ENCODE data around the gene ASIC4. TPM values are rescaled to one million over a fixed set of nuclear protein-coding genes. Genes with fewer than 3 reads are reported as not detected.

Gene ASIC4
- total RNA-seq, 1 donor from 2014 or later: 0.55 TPM

GRCh38 chr2:219578811-219579613 lies 64.7 kb downstream of the ASIC4 start:
- H3K4me1 ChIP-seq: peaks cover 4% of the 10 kb centered on the region
- DNase-seq: peak; percentile 41
- no peaks in the 10 kb centered on the region for H3K9me3 ChIP-seq
- peak; percentile 66 for ATAC-seq
- H3K27me3 ChIP-seq: no peaks in the 10 kb centered on the region
- intact Hi-C loops (cut with DNase I): no loop called here
- peak overlapping the region; percentile 75 for H3K27ac ChIP-seq
- H3K36me3 ChIP-seq: no peaks in the 10 kb centered on the region
- H3K4me3 ChIP-seq: no peak overlapping the region
- TF ChIP-seq, protein P1, sequence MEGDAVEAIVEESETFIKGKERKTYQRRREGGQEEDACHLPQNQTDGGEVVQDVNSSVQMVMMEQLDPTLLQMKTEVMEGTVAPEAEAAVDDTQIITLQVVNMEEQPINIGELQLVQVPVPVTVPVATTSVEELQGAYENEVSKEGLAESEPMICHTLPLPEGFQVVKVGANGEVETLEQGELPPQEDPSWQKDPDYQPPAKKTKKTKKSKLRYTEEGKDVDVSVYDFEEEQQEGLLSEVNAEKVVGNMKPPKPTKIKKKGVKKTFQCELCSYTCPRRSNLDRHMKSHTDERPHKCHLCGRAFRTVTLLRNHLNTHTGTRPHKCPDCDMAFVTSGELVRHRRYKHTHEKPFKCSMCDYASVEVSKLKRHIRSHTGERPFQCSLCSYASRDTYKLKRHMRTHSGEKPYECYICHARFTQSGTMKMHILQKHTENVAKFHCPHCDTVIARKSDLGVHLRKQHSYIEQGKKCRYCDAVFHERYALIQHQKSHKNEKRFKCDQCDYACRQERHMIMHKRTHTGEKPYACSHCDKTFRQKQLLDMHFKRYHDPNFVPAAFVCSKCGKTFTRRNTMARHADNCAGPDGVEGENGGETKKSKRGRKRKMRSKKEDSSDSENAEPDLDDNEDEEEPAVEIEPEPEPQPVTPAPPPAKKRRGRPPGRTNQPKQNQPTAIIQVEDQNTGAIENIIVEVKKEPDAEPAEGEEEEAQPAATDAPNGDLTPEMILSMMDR (IDR thresholded peaks at IDR 0.05): no peak

GRCh38 chr2:219581346-219581745 lies 67.1 kb downstream of the ASIC4 start:
- Histone ChIP-seq H3K27me3 (no peaks in the 10 kb centered on the region), H3K36me3 (no peaks in the 10 kb centered on the region), H3K4me3 (no peak overlapping the region), H3K4me1 (peaks cover 4% of the 10 kb centered on the region), H3K9me3 (no peaks in the 10 kb centered on the region), H3K27ac (no peak overlapping the region)
- DNase-seq (no peak), ATAC-seq (no peak)
- TF ChIP-seq, protein P1 (IDR thresholded peaks at IDR 0.05): no peak
- intact Hi-C loops (cut with DNase I): no loop called here

Small RNA genes lying within 50 kb of the gene (microRNA-seq; reads per million reads assigned to microRNA genes)
- gene MIR3132 (ENCODE audit: borderline microRNAs expressed): not detected

Other genes with a start within 250 kb of the ASIC4 start
- gene DNAJB2, start 235.1 kb upstream of the ASIC4 start, total RNA-seq: 79.4 TPM
- gene PTPRN, start 205.1 kb upstream of the ASIC4 start, total RNA-seq: not detected
- gene RESP18, start 181.7 kb upstream of the ASIC4 start, total RNA-seq: not detected
- 69.9 TPM for gene DNPEP, start 126.6 kb upstream of the ASIC4 start, total RNA-seq
- gene DES, start 96.1 kb upstream of the ASIC4 start, total RNA-seq: 59.4 TPM
- gene SPEG, start 79.6 kb upstream of the ASIC4 start, total RNA-seq: 5.6 TPM
- gene GMPPA, start 15.6 kb upstream of the ASIC4 start, total RNA-seq: 25.3 TPM
- 45.3 TPM for gene CHPF, start 29.3 kb downstream of the ASIC4 start, total RNA-seq
- 2.9 TPM for gene TMEM198, start 29.5 kb downstream of the ASIC4 start, total RNA-seq
- 72.8 TPM for gene OBSL1, start 57.1 kb downstream of the ASIC4 start, total RNA-seq
- gene INHA, start 57.8 kb downstream of the ASIC4 start, total RNA-seq: 0.43 TPM
- 25.7 TPM for gene STK11IP, start 83.4 kb downstream of the ASIC4 start, total RNA-seq
- 2.9 TPM for gene SLC4A3, start 113.1 kb downstream of the ASIC4 start, total RNA-seq

Data from upper lobe of right lung (tissue), 1 donor.